NCI-H2171 treated with DMSO at 0.1 percent for 48 hours (cell line): Measurements from ENCODE around the gene CYRIA.

Experiments
- DNase-seq: peaks from one replicate; lab custom pipeline; 2025; lab: John Stamatoyannopoulos, UW

Gene CYRIA

DNA sequence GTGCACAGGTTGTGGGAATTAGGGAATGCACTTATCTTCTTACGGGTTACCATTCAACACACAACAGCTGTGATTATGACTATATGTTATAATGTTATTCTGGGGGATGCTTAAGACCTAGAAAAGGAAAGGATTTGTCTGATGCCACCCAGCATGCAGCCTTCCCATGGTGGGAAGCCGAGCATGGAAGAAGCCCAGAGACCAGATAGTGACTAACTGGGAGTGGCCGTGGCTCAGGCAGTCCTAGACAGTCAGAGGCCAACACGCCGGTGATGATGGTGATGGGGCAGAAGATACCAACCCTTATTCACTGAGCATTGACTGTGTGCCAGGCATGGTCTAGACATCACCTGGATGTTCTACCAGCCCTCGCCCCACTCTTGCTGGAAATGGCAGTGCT, 35.9 kb downstream of the CYRIA start:
- no peak for DNase-seq

DNA sequence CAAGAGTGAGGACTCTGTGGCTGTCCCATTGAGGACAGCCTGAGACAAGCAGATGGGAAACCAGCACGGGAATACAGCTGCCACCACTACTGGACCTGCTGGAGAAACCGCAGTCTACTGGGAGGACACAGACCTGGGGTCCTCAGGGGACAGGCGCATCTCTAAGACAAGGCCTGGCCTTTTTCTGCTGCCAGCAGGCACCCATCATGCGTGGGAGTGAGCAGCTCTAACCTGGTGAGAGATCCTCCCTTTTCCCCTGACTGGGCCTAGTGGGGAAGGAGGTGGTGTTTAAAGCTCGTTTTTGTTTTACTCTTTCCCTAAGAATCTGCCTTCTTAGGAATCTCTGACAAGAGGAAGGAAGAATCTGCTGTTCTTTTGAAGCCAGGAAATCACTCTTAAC, 36.6 kb downstream of the CYRIA start:
- DNase-seq: no peak

DNA sequence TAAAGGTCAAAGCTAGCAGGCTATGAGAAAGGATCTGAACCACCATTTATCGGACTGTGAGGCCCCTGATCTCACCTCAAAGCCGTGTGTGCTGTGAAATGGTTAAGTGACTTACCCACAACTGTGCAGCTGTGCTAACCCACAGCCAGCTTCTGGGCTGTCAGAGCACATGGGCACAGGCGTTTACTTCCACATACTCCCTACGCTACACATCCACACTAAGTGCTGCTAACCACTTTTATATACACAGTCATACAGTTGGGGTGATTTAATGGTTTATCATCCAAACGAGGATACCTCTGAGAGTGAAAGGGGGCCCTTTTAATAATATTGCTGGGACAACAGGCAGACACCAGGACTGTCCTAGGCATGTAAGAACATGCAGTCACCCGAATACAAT, 37.3 kb downstream of the CYRIA start:
- DNase-seq: no peak

DNA sequence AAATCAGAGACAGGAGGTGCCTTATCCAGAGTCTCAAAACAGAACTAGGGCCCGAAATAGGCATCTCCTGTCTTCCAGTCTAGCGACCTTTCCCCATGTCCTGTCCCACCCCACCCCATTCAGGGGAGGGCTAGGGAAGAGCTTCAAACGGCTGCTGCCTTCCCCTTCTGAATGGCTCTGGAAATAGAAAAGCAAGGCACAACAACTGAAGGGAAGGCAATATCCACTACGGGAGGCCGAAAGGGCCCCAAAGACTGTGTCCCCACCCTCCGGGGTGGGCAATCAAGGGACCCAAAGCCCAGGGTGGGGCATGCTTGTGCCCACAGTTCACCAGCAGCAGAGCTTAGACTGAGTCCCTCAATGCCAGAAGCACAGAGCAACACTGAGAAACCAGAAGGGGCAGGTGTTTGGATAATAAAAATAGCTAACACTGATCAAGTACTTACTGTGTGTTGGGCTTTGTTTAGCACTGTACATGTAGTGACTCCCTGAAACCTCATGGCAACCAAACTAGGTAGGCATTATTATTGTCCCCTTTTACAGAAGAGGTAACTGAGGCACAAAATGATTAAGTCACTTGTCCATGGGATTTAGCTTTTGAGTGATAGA, 38.5 kb downstream of the CYRIA start:
- no peak for DNase-seq

DNA sequence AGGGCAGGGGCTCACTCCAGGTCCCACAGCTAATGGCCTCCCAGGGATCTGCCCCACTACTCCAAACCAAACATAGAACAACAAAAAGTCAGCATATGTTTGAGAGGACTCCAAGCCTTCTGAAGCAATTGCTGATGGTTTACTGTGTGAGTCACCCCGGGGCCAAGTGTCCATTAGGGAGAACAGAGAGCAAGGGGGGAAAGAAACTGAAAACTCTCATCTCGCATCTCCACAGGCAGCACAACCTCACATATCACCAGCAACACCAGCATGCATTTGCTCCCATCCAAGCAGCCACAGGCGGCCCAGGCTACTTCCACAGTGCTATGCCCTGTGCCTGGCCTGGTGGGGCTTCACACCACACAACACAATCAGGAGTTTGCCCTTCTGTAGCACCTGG, 39.1 kb downstream of the CYRIA start:
- no peak for DNase-seq

DNA sequence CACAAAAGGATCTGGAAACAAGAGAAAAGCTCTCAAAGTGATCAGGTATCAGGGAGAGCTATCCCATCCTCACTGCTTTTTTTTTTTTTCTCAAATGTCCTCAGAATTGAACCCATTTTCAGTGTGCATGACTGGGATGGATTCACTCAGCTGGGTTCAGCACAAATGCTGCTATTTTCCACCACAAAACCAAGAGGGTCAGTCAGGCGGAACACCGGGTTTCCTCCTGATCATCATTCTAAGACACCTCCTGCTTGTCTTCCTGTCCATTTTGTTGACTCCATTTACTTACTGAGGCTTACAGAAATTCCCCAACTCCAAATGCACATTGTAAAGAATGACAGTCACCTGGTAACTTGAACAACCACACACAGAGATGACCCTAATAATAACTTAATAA, 39.9 kb downstream of the CYRIA start:
- no peak for DNase-seq

DNA sequence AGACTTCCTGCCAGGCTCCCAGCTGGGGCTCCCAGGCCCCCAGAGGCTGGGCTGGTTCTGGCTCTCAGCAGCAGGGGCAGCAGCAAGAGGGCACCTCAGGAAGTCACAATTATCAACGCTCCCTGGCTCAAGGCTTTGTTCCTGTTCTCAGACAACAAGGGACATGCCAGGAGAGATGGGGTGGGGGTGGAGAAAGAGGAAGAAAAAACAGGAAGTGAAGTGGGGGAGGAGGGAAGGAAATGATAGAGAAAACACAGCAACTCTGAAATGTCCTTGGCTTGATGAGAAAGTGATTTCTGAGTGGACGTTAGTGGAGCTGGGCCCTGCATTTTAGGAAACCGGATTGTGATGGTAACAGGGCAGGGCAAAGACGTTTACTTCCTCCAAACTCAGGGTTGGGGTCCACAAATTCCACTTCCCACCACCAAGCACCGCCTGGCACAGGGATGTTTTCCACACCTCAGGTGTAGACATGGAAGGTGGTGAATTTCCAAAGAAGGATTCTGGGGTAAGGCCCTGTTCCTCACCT, 40.4 kb downstream of the CYRIA start:
- no peak for DNase-seq

DNA sequence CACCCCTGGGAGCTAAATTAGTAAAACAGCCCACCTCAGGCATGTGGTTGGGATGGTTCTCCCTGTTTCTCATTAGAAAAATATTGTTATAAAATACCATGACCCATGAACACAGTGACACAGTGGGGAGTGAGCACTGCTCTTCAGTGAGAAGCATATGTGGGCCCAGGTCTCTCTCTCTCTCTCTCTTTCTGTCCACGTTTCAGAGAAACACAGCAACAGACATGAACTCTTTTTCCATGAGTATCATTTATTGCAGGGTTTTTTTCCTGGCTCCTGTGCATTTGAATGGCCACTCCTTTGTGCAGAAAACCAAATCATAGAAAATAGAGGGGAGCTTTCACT, 41.2 kb downstream of the CYRIA start:
- no peak for DNase-seq

DNA sequence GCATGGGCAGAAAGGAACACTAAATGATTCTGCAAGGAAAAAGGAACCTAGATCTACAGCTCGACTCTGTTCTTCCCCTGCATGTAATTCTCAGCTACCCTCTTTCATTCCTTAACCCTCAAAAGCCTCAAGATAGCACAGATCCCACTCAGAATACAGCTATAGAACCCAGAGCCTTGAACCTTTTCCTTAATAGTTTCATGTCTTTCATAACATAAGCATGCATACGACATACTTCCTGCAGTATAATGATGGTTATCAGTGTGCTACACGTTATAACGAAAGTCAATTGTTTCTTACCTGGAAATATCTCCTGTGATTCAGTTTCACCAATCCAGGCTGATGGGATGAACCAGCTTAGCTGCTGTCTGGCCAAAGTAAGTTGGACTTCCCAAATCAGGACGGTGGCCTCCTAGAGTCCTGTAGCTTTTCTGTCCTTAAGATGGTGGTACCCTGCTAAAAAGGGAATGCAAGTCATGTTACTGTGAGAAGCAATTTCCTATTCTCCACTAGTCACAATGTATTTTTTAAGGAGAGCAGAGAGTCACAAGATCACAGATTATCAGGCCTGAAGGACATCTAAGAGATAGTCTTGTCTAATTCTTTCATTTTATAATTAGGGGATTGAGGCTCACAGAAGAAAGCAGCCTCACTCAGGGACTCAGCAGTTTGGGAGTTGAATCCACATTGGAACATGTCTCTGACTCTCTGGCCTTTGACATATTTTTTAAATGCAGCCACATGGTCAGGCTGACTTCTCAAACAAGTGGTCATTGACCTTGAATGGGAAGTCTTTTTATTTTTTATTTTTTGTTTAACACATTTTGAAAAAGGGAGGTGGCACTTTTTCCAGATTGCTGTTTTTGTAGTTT, 41.8 kb downstream of the CYRIA start:
- DNase-seq: no peak

DNA sequence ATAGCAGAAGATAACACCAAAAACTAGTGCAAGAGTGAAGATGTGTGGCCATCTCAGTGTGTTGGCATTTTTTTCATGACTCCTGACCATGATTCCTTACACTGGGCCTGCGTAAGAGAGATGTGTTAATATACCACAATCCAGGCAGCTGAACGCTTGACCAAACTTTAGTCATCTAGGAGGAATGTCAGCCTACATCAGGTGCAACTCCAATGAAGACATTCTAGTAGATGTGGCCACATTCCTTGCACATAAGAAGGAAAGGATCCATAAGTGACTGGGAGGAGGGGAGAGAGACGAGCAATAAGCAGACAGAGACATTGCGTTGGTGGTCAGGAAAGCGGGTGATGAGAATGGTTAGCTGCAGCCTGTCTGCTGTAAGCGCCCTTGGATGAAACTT, 42.6 kb downstream of the CYRIA start:
- DNase-seq: no peak

DNA sequence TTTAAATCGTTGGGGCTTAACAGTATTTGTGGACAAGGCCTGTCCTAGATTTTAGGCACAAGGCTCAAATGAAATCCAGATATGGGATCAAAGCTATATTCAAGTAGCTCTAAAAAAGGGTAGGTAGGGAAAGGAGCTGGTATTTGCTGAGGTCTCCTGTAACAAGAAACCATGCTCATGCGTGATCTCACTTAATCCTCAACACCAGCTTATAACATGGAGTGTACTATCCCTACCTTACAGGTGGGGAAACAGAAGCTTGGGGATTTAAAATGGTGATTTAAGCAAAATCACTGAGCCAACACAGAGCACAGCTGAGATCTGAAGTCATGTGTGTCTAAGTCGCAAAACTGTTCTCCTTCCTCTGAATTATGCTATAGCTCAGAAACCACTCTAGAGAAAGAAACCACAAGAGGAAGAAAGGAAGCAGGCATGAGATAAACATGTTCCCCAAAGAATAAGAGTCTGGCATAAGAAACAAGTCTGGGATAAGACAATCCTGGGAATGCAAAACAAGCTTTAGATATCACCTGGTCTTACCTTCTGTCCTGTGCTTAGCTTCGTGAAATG, 43.1 kb downstream of the CYRIA start:
- no peak for DNase-seq

DNA sequence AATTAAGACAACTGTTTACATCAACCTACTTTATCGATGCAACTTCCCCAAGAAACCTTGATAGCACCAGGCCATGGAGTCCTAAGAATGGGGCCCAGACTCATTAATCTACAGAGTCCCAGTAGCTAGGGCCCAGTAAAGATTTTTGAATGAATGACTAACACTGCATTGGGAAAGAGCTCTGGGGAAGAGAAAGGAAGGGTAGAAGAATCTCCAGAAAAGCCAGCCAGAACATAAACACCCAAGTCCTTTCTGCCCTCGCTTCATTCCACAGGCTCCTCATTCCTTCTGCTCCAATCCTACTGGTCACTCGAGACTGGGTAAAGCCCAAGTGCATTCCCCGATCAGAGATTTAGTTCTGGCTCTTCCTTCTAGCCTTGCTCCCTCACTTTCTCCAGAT, 44.3 kb downstream of the CYRIA start:
- no peak for DNase-seq

DNA sequence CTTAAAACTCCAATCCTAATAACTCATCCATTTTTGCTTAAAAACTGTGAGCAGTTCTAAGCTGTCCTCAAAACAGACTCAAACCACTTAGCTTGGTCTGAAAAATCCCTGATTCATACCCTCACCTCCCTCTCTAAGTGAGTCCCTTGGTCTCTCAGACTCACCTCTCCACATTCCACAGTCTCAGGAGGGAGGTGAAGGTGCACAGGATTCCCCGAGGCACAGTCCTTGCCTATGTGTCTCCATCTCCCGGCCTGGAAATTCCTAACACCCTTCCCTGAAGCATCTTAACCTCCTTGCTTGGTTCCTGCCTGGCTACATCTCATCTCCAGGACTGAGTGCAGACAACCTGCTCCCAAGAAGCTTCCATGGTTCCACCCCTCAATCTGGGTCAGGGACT, 45.0 kb downstream of the CYRIA start:
- no peak for DNase-seq

DNA sequence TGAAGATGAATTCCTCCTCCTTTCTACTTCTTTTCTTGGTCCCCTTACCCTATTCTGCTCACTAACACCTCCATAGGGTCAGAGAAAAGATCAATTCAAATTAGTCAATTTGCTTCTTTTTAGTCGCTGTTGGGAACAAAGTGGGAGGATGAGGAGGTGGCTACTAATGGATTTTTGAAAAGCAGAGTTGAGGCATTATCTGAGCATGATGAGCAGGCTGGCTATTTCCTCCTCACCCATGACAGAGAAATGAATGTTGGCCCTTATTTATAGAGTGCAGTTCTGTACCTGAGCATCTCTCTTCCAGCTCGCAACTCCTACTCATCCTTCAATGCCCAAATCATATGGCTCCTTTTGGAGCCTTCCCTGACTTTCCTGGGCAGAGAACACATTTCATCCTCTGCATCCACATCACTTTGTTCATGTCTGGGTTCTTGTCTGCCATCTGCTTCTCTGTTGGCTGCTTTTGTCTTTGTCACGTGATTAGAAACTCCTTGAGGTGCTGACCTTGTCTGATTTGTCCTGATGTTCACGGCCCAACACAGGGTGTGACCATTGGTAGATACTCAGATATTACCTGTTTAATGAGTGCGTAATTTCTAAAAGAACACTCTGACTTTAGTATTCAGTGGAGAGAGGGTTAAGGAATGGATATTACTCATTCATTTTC, 45.9 kb downstream of the CYRIA start:
- DNase-seq: no peak

DNA sequence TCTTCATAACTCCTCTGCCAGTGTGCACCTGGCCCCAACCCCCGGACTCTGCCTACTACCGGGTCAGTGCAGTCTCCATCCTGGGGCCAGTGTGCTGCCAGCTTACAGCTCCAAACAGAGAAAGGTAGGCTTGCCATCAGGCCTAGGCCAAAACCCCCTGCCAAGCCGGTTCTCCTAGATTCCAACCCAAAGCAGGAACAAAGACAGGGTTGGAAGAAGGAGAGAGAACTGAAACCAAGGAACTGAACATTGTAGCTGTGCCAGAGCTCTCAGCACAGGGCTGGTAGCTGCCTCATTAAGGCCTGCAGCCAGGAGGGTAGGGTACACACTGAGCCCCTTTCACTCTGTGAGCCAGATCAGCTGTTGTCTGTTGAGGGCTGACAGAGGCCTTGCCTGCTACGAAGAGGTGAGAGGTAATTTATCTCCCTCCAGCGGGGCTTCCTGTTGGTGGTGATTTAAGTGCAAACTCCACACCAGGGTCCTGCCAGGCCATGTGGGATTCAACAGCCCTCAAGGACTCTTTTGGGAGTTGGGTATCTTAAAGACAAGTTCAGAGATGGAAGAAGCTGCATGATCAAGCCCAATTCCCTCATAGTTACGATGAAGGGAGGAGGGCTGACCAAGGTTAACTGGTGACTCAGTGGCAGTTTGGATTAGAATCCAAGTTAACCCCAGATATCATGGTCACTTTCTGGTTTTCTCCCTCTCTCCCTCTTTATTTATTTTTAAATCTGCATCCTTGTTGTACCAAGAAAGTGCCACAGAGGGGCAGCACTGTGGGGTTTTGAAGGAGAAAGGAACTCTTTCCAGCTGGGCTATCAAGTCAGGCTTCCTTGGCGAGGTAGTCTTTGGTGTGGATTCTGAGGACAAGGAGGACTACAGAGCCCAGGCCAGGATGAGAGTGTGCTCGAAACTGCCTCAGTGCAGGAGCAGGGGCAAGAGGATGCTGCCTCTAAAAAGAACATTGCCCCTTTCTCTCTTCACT, 48.1 kb downstream of the CYRIA start:
- DNase-seq: no peak
